AG09309 (cell line): ENCODE results near the gene BOD1.
A peak's percentile ranks its signal among the peaks of the same experiment; 100 is the strongest.

Source experiments
- DNase-seq: peaks from one replicate; pipeline ENCODE4 v3.0.0-alpha.2; 2010; ENCODE audit warnings: low read depth
- H3K4me3 ChIP-seq: 2 replicates; pipeline ENCODE4 v1.5.1; 2011; ENCODE audit warnings: mild to moderate bottlenecking, low read depth, low read length, moderate library complexity; ENCODE audit not compliant: control insufficient read depth
- TF ChIP-seq, protein P1 (sequence below): IDR thresholded peaks from 2 replicates; pipeline ENCODE4 v1.5.1; 2011; ENCODE audit warnings: mild to moderate bottlenecking, low read depth, low read length, inconsistent platforms; ENCODE audit not compliant: insufficient read depth, control insufficient read depth; ENCODE audit errors: missing control alignments

The BOD1 gene

DNA sequence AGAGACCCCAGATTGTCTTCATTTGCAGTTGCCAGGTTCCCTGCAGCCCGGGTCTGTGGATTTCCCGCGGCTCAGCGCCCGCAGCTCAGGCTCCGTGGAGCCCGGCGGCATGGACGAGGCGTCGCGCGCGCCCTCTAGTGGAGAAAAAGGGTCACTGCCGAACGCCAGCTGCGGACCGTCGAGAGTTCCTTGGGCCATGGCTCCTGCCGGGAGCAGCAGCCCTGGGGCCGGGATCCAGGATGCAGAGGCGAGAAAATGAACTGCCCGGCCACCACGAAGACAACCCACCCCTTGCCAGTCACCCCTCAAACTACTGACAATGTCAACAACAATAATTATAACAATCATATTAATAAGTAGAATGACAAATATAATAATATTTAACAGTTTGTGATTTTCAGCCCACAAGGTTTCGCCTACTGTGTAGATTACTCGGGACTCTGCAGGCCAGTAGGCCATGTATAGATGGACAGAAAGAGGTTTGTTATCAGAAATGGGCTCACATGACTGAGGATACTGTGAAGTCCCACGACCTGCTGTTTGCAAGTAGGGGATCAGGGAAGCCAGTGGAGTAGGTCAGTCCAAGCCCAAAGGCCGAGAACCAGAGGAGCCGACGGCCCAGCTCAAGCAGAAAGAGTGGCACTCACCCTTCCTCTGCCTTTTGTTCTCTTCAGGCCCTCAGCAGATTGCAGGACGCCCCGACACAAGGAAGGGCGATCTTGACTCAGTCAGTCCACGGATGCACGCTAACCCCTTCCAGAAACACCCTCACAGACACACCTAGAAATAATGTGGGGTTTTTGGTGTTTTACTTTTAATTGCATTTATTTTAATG, 43.1 kb downstream of the BOD1 start:
- no peak for DNase-seq
- TF ChIP-seq, protein P1, sequence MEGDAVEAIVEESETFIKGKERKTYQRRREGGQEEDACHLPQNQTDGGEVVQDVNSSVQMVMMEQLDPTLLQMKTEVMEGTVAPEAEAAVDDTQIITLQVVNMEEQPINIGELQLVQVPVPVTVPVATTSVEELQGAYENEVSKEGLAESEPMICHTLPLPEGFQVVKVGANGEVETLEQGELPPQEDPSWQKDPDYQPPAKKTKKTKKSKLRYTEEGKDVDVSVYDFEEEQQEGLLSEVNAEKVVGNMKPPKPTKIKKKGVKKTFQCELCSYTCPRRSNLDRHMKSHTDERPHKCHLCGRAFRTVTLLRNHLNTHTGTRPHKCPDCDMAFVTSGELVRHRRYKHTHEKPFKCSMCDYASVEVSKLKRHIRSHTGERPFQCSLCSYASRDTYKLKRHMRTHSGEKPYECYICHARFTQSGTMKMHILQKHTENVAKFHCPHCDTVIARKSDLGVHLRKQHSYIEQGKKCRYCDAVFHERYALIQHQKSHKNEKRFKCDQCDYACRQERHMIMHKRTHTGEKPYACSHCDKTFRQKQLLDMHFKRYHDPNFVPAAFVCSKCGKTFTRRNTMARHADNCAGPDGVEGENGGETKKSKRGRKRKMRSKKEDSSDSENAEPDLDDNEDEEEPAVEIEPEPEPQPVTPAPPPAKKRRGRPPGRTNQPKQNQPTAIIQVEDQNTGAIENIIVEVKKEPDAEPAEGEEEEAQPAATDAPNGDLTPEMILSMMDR, result peak; percentile 95
- peak overlapping the region; percentile 31 for H3K4me3 ChIP-seq

DNA sequence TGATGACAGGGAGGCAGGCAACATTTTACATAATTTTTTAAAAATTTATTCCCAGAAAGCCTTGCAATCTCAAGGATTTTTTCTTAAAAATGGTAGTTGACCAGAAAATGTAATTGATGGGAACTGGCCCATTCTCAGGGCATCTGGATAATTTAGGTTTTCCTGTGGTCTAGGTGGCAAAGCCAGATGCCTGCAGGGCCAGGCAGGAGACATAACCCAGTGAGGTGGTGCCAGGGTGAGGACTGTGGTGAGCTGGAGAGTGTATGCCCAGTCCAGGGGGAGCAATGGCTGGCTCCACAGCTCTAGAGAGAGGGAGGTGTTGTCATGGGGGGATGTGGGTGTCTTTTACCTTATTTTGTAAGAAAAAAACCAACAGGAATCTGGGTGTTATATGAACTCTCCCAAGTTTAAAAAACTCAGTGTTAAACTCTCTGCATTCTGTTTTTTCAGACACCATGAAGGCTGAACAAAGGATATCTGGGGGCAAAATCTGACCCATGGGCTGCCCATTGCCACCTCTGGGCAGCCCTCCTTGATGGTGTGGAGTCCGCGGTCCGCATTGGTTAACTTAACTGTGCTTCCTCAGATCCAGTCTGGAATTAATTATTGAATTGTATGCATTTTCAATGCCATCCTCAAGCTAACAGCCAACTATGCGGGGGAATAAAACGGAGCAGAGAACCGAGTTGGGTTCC, 43.9 kb downstream of the BOD1 start:
- H3K4me3 ChIP-seq, result peak overlapping the region; percentile 31
- no peak for DNase-seq
- TF ChIP-seq, protein P1, result no peak

DNA sequence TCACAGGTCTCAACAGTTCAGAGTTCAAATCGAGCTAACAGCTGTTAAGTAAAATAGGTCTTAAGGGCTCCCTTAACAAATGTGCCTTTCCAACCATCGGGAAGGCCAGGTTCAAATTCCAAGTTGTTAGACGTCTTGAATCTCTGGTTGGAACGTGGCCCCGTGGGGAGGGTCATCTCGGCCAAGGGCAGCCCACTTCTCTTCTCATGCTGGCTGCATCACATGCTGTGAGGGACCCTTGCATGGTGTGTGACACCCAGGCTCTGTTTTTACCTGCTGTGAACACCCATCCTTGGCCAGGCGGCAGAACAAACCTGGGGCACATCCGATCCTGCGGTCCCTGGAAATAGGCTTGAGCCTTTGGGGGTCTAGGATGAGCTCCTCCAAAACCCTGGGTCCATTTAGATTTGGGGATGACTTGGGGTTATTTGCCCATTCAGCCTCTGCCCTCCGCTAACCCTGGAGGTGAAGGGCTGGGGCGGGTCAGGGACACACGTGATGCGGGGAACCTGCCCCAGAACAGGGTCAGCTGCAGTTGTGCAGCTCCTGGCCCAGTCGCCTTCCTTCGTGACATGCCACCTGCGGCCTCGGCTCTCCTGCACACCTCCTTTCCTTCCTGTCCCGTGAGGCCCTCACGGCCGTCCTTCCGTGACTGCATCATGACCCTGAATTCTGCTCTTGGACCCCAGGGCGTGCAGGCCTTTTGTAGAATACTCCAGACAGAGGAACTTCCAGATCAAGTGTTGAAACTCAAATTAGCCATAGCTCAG, 45.9 kb downstream of the BOD1 start:
- H3K4me3 ChIP-seq, result no peak overlapping the region
- TF ChIP-seq, protein P1, result no peak
- no peak for DNase-seq

DNA sequence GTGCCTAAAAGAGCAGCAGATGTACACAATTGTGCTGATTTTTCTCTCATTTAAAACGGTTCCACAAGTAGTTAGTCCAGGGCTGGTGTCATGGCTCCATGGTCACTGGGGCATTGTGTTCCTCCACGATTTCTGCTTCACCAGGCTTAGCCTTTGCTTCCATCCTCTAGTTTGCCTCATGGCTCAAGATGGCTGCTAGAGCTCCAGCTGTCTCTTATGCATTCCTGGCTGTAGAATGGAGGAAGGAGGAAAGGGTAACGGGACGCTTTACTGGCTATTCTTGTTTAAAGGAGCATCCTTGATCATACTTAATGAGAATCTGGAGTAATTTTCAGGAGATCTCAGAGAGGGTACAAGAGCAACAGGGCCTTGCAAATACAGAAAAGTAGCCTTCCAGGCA, 47.7 kb downstream of the BOD1 start:
- H3K4me3 ChIP-seq, result no peak overlapping the region
- TF ChIP-seq, protein P1, result no peak
- DNase-seq, result no peak

DNA sequence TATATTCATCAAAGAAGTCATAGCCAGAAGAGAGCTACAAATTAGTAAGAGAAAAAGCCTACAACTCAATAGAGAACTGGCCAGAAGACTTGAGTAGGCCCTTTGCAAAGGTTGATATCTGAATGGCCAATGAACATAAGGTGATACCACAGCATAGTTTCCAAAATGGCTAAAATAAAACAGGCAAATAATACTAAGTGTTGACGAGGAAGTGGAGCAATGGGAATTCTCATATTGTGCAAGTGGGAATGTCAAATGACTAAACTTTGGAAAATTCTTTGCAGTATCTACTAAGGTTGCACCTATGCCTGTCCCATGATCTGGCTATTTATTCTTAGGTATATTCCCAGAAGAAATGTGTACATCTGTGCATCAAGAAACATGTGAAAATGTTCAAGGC, 48.3 kb downstream of the BOD1 start:
- TF ChIP-seq, protein P1, result no peak
- DNase-seq, result no peak
- H3K4me3 ChIP-seq, result no peak overlapping the region

DNA sequence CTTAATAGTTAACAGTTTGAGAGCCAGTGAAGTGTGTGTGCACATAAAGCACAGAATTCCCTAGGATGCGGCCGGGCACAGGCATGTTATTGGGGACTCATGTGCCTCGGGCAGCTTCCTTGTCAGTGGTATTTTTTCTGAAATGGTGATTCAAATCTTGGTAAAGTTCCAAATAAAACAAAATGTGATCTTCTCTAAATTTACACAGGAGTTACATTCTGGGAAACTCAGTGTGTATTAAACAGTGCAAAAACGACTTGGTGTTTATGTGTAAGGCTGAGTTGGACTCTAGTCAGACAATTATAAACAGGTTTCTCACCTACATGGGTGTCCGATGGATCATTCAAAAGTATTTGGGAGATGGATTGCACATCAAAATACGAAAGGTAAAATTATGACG, 48.9 kb downstream of the BOD1 start:
- TF ChIP-seq, protein P1, result no peak
- no peak for DNase-seq
- H3K4me3 ChIP-seq, result no peak overlapping the region
